GM21717 (cell line): Measurements from ENCODE around the gene ADCY9.
"Not testable (repeated sequence)": the region's sequence is repeated elsewhere in the genome, so short reads cannot be mapped to it uniquely, and the experiment has no call there.

Source experiments
- ATAC-seq: cut with Tn5 transposase; IDR thresholded peaks from one replicate; pipeline ENCODE4 v1.9.1; 2021; ENCODE audit warnings: mild to moderate bottlenecking, moderate library complexity; ENCODE audit not compliant: unreplicated experiment

Gene ADCY9

GRCh38 chr16:3934491-3935181, 181.6 kb downstream of the ADCY9 start:
- no peak for ATAC-seq

GRCh38 chr16:3927147-3927546, 189.1 kb downstream of the ADCY9 start:
- ATAC-seq = not testable (repeated sequence)

- no peak for ATAC-seq
Measured at GRCh38 chr16:3924763-3925162, 191.5 kb downstream of the ADCY9 start.

GRCh38 chr16:3922241-3922640, 194.0 kb downstream of the ADCY9 start:
- ATAC-seq = no peak

- ATAC-seq = no peak
Measured at GRCh38 chr16:3920206-3920605, 196.0 kb downstream of the ADCY9 start.

GRCh38 chr16:3919413-3919812, 196.8 kb downstream of the ADCY9 start:
- ATAC-seq = no peak

- no peak for ATAC-seq
Measured at GRCh38 chr16:3915426-3916260, 200.6 kb downstream of the ADCY9 start.

GRCh38 chr16:3912897-3913296, 203.3 kb downstream of the ADCY9 start:
- no peak for ATAC-seq
